Stomach (tissue), 4 donors: ENCODE results near the gene PI4KB.

ENCODE experiments used
- POLR2A ChIP-seq, 4 donors: fragments of 450-650 bp; IDR thresholded peaks; one replicate each; pipeline ENCODE4 v1.6.1; 2016; ENCODE audit warnings: antibody characterized with exemption in 4 of 4, control low read depth in 2 of 4, mild to moderate bottlenecking in 1 of 4, moderate library complexity in 1 of 4
- TF ChIP-seq, protein P1 (sequence below), 7 experiments: fragments of 450-650 bp in 4 of 7; fragments of 200-600 bp in 3 of 7; sonication (generic) in 3 of 7; IDR thresholded peaks; one replicate each; pipeline ENCODE4 v1.5.1; 2016 to 2019; ENCODE audit warnings: antibody characterized with exemption in 7 of 7, control low read depth in 2 of 7, mild to moderate bottlenecking in 1 of 7

DNA sequence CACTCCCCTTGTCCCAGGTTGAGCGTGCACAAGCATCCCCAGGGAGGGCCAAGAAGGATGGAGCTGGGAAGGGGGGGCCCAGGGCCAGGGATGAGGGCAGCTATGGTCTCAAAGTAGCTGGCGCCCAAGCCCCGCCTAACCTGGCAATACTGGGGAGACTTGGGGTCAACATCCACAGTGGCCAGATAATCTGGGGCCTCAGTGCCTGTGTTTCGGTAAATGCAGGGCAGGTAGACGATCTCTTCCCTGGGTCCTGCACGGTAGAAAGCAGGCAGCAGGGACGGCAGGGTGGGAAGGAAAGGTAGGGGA is 42.0 kb upstream of the PI4KB start:
- TF ChIP-seq, protein P1, sequence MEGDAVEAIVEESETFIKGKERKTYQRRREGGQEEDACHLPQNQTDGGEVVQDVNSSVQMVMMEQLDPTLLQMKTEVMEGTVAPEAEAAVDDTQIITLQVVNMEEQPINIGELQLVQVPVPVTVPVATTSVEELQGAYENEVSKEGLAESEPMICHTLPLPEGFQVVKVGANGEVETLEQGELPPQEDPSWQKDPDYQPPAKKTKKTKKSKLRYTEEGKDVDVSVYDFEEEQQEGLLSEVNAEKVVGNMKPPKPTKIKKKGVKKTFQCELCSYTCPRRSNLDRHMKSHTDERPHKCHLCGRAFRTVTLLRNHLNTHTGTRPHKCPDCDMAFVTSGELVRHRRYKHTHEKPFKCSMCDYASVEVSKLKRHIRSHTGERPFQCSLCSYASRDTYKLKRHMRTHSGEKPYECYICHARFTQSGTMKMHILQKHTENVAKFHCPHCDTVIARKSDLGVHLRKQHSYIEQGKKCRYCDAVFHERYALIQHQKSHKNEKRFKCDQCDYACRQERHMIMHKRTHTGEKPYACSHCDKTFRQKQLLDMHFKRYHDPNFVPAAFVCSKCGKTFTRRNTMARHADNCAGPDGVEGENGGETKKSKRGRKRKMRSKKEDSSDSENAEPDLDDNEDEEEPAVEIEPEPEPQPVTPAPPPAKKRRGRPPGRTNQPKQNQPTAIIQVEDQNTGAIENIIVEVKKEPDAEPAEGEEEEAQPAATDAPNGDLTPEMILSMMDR (IDR thresholded peaks at IDR 0.05): no peak
- TF ChIP-seq POLR2A (IDR thresholded peaks at IDR 0.05): no peak
